Caco-2 (cell line): ENCODE measurements around the gene SYT1. TPM values are rescaled to one million over a fixed set of nuclear protein-coding genes. Genes with fewer than 3 reads are reported as not detected.

Experiments used
- BruUV-seq: library from RNA; stranded (reverse); fragments of 400-500 nt; replicated peaks from 2 replicates; lab custom pipeline; 2021; lab: Mats Ljungman, UMichigan
- CTCF ChIA-PET: fragments of 300-600 bp; sonication (Branson Sonifier 250); formaldehyde crosslinking; loops from one replicate; lab custom pipeline; 2022; ENCODE audit warnings: antibody characterized with exemption; lab: Charles Lee
- POLR2A ChIA-PET: fragments of 300-600 bp; sonication (Branson Sonifier 250); formaldehyde crosslinking; loops from one replicate; lab custom pipeline; 2022; ENCODE audit warnings: antibody characterized with exemption; lab: Charles Lee
- DNase-seq, 2 experiments: peaks; one replicate each; pipeline versions ENCODE4 v3.0.0 to v3.0.0-alpha.2; 2020 to 2022
- H3K27me3 ChIP-seq: replicated peaks from 2 replicates; pipeline ENCODE4 v1.6.0; 2011; ENCODE audit warnings: low read length; ENCODE audit not compliant: control insufficient read depth, insufficient read depth
- H3K36me3 ChIP-seq: 2 replicates; pipeline ENCODE4 v1.5.1; 2011; ENCODE audit warnings: low read length; ENCODE audit not compliant: control insufficient read depth, insufficient read depth
- H3K4me1 ChIP-seq: fragments of 250-450 bp; sonication (Bioruptor Pico); 2 replicates; pipeline ENCODE4 v1.5.1; 2020; ENCODE audit warnings: mild to moderate bottlenecking
- H3K4me3 ChIP-seq: 2 replicates; pipeline ENCODE4 v1.5.1; 2011; ENCODE audit warnings: low read depth, mild to moderate bottlenecking, control low read depth, low read length
- H3K9me3 ChIP-seq: fragments of 250-450 bp; sonication (Bioruptor Pico); 2 replicates; pipeline ENCODE4 v1.5.1; 2020; ENCODE audit warnings: mild to moderate bottlenecking, moderate library complexity
- H3K27ac Mint-ChIP-seq: one replicate; pipeline ENCODE4 v1.8.0; 2022; ENCODE audit warnings: mixed read lengths; ENCODE audit not compliant: unreplicated experiment
- H3K27me3 Mint-ChIP-seq: one replicate; pipeline ENCODE4 v1.8.0; 2022; ENCODE audit warnings: mixed read lengths; ENCODE audit not compliant: insufficient read depth, unreplicated experiment
- H3K36me3 Mint-ChIP-seq: one replicate; pipeline ENCODE4 v1.8.0; 2022; ENCODE audit warnings: mild to moderate bottlenecking, mixed read lengths; ENCODE audit not compliant: insufficient read depth, unreplicated experiment
- H3K4me1 Mint-ChIP-seq: one replicate; pipeline ENCODE4 v1.8.0; 2022; ENCODE audit warnings: low read depth, mixed read lengths; ENCODE audit not compliant: unreplicated experiment
- H3K4me3 Mint-ChIP-seq: one replicate; pipeline ENCODE4 v1.8.0; 2022; ENCODE audit warnings: mild to moderate bottlenecking, moderate library complexity, mixed read lengths; ENCODE audit not compliant: unreplicated experiment
- H3K9me3 Mint-ChIP-seq: one replicate; pipeline ENCODE4 v1.8.0; 2022; ENCODE audit warnings: mixed read lengths; ENCODE audit not compliant: unreplicated experiment
- intact Hi-C: fragments of 100-400 bp; cut with micrococcal nuclease; formaldehyde crosslinking; loops from one replicate; pipeline ENCODE4 v1.10.0; 2022; ENCODE audit not compliant: unreplicated experiment
- total RNA-seq: library from RNA; stranded (reverse); gene quantifications from 2 replicates; pipeline ENCODE4 v1.2.3, GENCODE V29; 2022
- TF ChIP-seq, protein P1 (sequence below), 2 experiments: fragments of 200-600 bp in 1 of 2; IDR thresholded peaks; 1 replicate in 1 of 2; 2 replicates in 1 of 2; pipeline versions ENCODE4 v1.5.1 to v1.8.0; 2011 to 2022; ENCODE audit warnings: antibody characterized with exemption in 1 of 2, control low read depth in 1 of 2, inconsistent platforms in 1 of 2, low read depth in 1 of 2, low read length in 1 of 2, mild to moderate bottlenecking in 1 of 2, moderate library complexity in 1 of 2; ENCODE audit not compliant: insufficient read depth in 1 of 2, severe bottlenecking in 1 of 2, unreplicated experiment in 1 of 2

SYT1 gene
- total RNA-seq, 1 experiment from 2014 or later = 0.39 TPM

- Histone ChIP-seq H3K27me3 (no peaks in the 10 kb centered on the region), H3K36me3 (no peaks in the 10 kb centered on the region), H3K9me3 (no peaks in the 10 kb centered on the region), H3K4me3 (no peak overlapping the region), H3K4me1 (no peaks in the 10 kb centered on the region)
- Mint-ChIP-seq H3K36me3 (no peaks in the 10 kb centered on the region), H3K27ac (no peak overlapping the region), H3K27me3 (no peaks in the 10 kb centered on the region), H3K9me3 (no peaks in the 10 kb centered on the region), H3K4me1 (no peaks in the 10 kb centered on the region), H3K4me3 (no peak overlapping the region)
- TF ChIP-seq, protein P1, sequence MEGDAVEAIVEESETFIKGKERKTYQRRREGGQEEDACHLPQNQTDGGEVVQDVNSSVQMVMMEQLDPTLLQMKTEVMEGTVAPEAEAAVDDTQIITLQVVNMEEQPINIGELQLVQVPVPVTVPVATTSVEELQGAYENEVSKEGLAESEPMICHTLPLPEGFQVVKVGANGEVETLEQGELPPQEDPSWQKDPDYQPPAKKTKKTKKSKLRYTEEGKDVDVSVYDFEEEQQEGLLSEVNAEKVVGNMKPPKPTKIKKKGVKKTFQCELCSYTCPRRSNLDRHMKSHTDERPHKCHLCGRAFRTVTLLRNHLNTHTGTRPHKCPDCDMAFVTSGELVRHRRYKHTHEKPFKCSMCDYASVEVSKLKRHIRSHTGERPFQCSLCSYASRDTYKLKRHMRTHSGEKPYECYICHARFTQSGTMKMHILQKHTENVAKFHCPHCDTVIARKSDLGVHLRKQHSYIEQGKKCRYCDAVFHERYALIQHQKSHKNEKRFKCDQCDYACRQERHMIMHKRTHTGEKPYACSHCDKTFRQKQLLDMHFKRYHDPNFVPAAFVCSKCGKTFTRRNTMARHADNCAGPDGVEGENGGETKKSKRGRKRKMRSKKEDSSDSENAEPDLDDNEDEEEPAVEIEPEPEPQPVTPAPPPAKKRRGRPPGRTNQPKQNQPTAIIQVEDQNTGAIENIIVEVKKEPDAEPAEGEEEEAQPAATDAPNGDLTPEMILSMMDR (IDR thresholded peaks at IDR 0.05; ENCODE audit: insufficient read depth in 1 of 2, low read depth in 1 of 2, low read length in 1 of 2, severe bottlenecking in 1 of 2, unreplicated experiment in 1 of 2) = no peak
- DNase-seq = no peak
- ChIA-PET CTCF (no interaction called here), POLR2A (no interaction called here)
- BruUV-seq = no TSS peak
- intact Hi-C loops = no loop called here
Observed at GRCh38 chr12:79288911-79289310, 424.3 kb downstream of the SYT1 start.

DNA sequence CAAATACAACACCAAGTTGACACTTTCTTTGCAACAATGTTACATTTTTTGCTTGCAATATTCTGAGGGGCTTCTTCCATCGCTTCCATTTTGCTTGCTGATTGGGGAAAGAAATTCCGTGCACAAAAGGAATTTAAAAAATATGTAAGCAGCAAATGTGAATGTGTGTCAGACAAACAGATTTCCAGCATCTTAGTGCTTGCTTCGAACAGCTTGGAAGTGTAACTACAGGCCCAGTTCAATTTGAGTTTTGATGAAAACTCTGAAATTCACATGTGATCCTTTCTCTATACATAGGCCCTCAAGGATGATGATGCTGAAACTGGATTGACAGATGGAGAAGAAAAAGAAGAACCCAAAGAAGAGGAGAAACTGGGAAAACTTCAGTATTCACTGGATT is 427.1 kb downstream of the SYT1 start:
- POLR2A ChIA-PET = no interaction called here
- no peak for DNase-seq
- no peaks in the 10 kb centered on the region for H3K27me3 ChIP-seq
- CTCF ChIA-PET = no interaction called here
- Mint-ChIP-seq H3K36me3 (no peaks in the 10 kb centered on the region), H3K27ac (no peak overlapping the region), H3K4me3 (no peak overlapping the region), H3K9me3 (no peaks in the 10 kb centered on the region), H3K27me3 (no peaks in the 10 kb centered on the region), H3K4me1 (no peaks in the 10 kb centered on the region)
- H3K4me1 ChIP-seq = no peaks in the 10 kb centered on the region
- no peak overlapping the region for H3K4me3 ChIP-seq
- H3K36me3 ChIP-seq = no peaks in the 10 kb centered on the region
- intact Hi-C loops = no loop called here
- TF ChIP-seq, protein P1 (IDR thresholded peaks at IDR 0.05; ENCODE audit: insufficient read depth in 1 of 2, low read depth in 1 of 2, low read length in 1 of 2, severe bottlenecking in 1 of 2, unreplicated experiment in 1 of 2) = no peak
- H3K9me3 ChIP-seq = no peaks in the 10 kb centered on the region
- BruUV-seq = no TSS peak

- no TSS peak for BruUV-seq
- H3K4me3 Mint-ChIP-seq = no peak overlapping the region
Observed at GRCh38 chr12:79294590-79294989, 430.0 kb downstream of the SYT1 start.

More at GRCh38 chr12:79294590-79294989, 430.0 kb downstream of the SYT1 start:
- H3K27ac Mint-ChIP-seq = no peak overlapping the region
- Histone ChIP-seq H3K36me3 (no peaks in the 10 kb centered on the region), H3K4me1 (peaks cover 4% of the 10 kb centered on the region), H3K27me3 (no peaks in the 10 kb centered on the region), H3K9me3 (no peaks in the 10 kb centered on the region), H3K4me3 (no peak overlapping the region)
- ChIA-PET POLR2A (no interaction called here), CTCF (no interaction called here)
- no peaks in the 10 kb centered on the region for H3K9me3 Mint-ChIP-seq
- intact Hi-C loops = no loop called here
- H3K4me1 Mint-ChIP-seq = no peaks in the 10 kb centered on the region
- H3K27me3 Mint-ChIP-seq = no peaks in the 10 kb centered on the region
- no peak for DNase-seq
- no peaks in the 10 kb centered on the region for H3K36me3 Mint-ChIP-seq
- TF ChIP-seq, protein P1 (IDR thresholded peaks at IDR 0.05; ENCODE audit: insufficient read depth in 1 of 2, low read depth in 1 of 2, low read length in 1 of 2, severe bottlenecking in 1 of 2, unreplicated experiment in 1 of 2) = no peak
